IPS-15b (cell line): ENCODE results near the gene MTMR11.
A peak's percentile ranks its signal among the peaks of the same experiment; 100 is the strongest.
"Not testable (repeated sequence)": the region's sequence is repeated elsewhere in the genome, so short reads cannot be mapped to it uniquely, and the experiment has no call there.

Source experiments
- H3K27me3 ChIP-seq: one replicate; pipeline ENCODE4 v1.6.1; 2013; ENCODE audit warnings: low read length; ENCODE audit not compliant: control insufficient read depth, insufficient read depth
- H3K36me3 ChIP-seq: one replicate; pipeline ENCODE4 v1.6.1; 2013; ENCODE audit warnings: low read length; ENCODE audit not compliant: control insufficient read depth, insufficient read depth
- H3K4me1 ChIP-seq: one replicate; pipeline ENCODE4 v1.6.1; 2013; ENCODE audit warnings: mild to moderate bottlenecking, low read length; ENCODE audit not compliant: control insufficient read depth, insufficient read depth
- H3K4me3 ChIP-seq: one replicate; pipeline ENCODE4 v1.5.1; 2013; ENCODE audit warnings: low read depth, low read length
- H3K9ac ChIP-seq: one replicate; pipeline ENCODE4 v1.6.1; 2013; ENCODE audit warnings: low read depth, mild to moderate bottlenecking, low read length
- H3K9me3 ChIP-seq: one replicate; pipeline ENCODE4 v1.6.1; 2013; ENCODE audit warnings: mild to moderate bottlenecking, low read length; ENCODE audit not compliant: control insufficient read depth, insufficient read depth

MTMR11 gene

DNA sequence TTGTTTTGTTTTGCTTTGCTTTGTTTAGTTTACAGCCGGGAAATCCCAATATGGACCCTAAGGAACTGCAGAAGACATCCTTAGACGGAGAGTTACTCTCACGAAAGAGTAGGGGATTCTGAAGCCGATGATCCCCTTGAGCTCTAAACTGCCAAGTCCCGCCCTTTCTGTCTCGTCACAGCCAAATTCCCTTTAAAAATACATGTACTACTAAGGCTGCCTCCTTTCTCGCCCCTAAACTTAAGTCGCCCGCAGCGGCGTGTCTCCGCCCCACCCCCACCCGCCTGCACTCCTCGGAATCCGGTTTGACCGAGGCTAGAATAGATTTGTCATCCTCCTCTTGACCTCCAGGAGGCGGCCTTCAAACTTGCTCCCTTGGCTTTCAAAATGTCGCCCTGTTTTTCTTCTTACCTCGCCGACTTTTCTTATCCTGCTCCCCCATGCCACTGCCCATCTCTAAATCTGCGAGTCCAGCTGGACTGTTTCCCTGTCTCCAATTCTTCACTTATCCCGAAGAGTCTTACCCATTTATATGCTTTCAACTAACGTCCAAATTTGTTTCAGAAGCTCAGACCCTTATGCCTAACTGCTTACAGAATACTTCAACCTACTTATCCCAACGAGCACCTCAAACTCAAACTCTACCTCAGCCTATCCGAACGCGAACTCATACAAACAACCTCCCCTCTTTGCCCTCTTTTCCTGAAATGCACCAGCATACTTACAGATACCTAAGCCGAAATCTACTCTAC lies 48.3 kb downstream of the MTMR11 start:
- peak overlapping the region; percentile 54 for H3K4me3 ChIP-seq
- H3K36me3 ChIP-seq = no peaks in the 10 kb centered on the region
- H3K9ac ChIP-seq = peak overlapping the region; percentile 95
- no peaks in the 10 kb centered on the region for H3K27me3 ChIP-seq
- no peaks in the 10 kb centered on the region for H3K9me3 ChIP-seq
- peaks cover 8% of the 10 kb centered on the region for H3K4me1 ChIP-seq

DNA sequence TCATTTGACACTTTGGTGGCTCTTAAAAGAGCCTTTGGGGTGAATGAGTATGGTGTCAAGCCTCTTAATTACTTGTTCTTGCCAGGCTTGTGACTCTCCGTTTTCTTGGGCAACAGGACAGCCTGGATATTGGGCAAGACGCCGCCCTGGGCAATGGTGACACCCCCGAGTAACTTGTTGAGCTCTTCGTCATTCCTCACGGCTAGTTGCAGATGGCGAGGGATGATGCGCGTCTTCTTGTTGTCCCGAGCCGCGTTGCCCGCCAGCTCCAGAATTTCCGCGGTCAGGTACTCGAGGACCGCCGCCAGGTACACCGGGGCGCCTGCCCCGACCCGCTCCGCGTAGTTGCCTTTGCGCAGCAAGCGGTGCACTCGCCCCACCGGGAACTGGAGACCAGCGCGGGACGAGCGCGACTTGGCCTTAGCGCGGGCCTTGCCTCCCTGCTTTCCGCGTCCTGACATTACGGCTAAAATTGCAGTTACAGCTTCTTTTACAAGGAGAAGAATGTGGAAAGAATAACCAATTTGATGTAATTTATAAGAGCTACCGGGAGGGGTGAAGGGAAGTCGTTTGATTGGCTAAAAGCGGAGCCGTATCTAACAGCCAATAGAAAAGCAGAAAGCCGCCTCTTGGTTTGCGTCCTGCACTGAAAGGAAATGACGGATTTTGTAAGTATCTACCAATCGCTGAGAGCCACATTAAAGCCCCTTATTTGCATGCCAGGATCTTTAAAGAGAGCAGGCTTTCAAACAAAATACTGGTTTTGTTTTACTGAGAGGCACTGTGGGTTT lies 49.0 kb downstream of the MTMR11 start:
- peak overlapping the region; percentile 95 for H3K9ac ChIP-seq
- no peaks in the 10 kb centered on the region for H3K36me3 ChIP-seq
- H3K27me3 ChIP-seq = no peaks in the 10 kb centered on the region
- peaks cover 8% of the 10 kb centered on the region for H3K4me1 ChIP-seq
- H3K4me3 ChIP-seq = peak overlapping the region; percentile 69
- no peaks in the 10 kb centered on the region for H3K9me3 ChIP-seq

DNA sequence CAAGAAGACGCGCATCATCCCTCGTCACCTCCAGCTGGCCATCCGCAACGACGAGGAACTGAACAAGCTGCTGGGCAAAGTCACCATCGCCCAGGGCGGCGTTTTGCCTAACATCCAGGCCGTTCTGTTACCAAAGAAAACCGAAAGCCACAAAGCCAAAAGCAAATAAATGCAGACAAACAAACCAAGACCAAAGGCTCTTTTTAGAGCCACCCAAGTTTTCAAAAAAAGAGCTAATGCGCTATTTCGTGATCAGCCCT lies 49.6 kb downstream of the MTMR11 start:
- H3K4me1 ChIP-seq, H3K9me3 ChIP-seq, H3K27me3 ChIP-seq, H3K36me3 ChIP-seq: not testable (repeated sequence)
- Histone ChIP-seq H3K4me3 (peak overlapping the region; percentile 69), H3K9ac (peak overlapping the region; percentile 94)

DNA sequence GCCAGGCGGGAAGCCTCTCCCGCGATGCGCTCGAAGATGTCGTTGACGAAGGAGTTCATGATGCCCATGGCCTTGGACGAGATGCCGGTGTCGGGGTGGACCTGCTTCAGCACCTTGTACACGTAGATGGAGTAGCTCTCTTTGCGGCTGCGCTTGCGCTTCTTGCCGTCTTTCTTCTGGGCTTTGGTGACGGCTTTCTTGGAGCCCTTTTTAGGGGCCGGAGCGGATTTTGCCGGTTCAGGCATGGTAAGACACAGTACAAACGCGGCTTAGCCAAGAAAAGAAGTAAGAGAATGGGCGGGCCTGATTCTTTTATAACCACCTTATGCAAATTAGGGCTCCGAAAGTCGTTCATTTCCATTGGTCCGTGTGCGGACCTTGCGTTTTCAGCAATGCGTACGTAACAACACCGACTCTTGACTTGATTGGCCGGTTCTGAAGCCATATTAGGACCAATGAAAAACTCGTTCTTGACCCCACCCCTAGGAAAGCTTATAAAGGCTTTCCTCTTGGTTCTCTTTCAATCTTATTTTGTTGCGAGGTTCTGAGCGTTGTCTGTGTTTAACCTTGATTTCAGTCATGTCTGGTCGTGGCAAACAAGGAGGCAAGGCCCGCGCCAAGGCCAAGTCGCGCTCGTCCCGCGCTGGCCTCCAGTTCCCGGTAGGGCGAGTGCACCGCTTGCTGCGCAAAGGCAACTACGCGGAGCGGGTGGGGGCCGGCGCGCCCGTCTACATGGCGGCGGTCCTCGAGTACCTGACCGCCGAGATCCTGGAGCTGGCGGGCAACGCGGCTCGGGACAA lies 50.1 kb downstream of the MTMR11 start:
- Histone ChIP-seq H3K27me3 (no peaks in the 10 kb centered on the region), H3K9ac (peak overlapping the region; percentile 98), H3K4me3 (peak overlapping the region; percentile 83), H3K9me3 (no peaks in the 10 kb centered on the region), H3K36me3 (no peaks in the 10 kb centered on the region), H3K4me1 (peaks cover 8% of the 10 kb centered on the region)

DNA sequence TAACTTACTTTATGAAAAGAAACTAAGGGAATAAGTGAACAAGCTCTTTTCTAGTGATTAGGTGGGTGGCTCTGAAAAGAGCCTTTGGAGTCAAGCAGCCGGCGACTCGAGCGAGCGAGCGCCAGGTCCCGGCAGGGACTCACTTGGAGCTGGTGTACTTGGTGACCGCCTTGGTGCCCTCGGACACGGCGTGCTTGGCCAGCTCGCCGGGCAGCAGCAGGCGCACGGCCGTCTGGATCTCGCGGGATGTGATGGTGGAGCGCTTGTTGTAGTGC lies 50.6 kb downstream of the MTMR11 start:
- H3K27me3 ChIP-seq = not testable (repeated sequence)
- peak overlapping the region; percentile 83 for H3K4me3 ChIP-seq
- peak overlapping the region; percentile 98 for H3K9ac ChIP-seq

DNA sequence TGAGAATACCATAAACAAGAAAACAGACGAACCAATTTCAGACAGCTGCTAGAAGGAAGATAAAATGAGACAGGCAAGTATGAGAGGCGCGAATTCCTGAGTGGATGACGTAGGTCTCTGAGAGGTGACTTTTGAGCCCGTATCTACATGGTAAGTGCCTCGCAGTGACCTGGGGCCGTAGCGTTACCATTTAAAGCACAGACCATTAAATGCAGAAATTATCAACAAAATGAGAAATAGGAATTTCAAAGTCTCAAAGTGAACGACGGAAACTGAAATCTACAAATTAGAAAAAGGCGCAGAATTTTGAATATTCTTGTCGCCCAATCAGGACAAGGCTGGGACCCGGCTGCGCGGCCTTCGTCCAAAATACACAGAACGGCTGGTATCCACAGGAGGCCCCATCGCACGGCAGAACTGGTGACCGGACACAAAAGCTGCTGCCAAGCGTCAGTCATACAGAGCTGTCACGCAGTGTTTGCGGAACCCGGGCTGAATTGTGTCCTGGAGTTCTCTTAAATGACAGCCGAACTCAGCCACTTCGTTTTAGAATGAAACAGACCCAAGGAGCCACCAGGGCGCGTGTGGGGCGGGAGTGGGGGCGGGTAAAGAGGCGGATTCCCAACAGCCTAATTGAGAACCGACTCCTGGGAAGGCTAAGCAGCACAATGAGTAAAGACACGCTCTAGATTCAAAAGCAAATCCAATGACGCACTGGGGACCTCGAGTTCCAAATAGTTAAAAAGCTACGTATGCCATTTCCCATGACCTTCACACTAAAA lies 51.1 kb downstream of the MTMR11 start:
- Histone ChIP-seq H3K36me3 (no peaks in the 10 kb centered on the region), H3K27me3 (no peaks in the 10 kb centered on the region), H3K9ac (peak overlapping the region; percentile 98), H3K4me3 (peak overlapping the region; percentile 83), H3K4me1 (peaks cover 8% of the 10 kb centered on the region), H3K9me3 (no peaks in the 10 kb centered on the region)

More for the DNA sequence above, 50.6 kb downstream of the MTMR11 start:
- H3K36me3 ChIP-seq, H3K4me1 ChIP-seq, H3K9me3 ChIP-seq: not testable (repeated sequence)

DNA sequence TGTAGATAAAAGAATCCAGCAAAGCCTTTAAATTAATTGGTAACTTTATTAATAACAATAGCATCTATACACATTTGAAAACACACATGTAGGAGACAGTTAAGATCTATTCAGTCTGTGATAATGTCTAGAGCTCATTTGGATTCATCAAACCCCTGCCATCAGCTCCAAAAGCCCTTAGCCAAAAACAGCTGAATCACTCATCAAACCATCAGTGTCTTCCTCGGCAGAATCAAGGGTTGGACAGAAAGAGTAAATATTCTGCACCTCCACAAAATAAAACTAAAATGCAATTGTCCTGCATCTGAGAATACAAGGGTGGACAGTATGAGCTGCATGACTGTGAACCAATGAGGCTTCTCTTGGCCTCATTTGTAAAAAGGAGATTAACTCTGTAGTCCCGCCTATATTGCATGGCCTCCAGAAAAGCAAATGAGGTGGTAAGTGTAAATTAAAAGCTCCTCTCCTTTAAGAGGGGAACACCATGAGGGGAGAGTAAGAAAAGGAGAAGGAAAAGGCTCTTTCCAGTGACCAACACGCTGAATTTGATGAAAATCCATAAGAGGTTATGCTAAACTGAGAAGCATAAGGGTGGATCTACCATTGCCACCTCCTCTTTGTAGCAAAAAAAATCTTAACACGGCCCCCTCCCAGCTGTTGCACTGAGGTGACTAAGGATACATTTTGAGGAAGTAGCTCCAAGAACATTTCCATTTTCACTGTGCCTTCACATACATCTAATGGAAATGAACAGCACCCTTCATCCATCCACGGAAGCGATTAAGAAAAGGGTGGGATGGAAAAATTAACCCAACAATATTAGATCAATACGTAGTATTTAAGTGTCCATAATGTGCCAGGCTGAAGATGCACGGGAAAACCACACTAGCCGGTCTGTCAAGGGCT lies 52.0 kb downstream of the MTMR11 start:
- Histone ChIP-seq H3K4me3 (peak overlapping the region; percentile 83), H3K9ac (no peak overlapping the region), H3K9me3 (no peaks in the 10 kb centered on the region), H3K36me3 (no peaks in the 10 kb centered on the region), H3K27me3 (no peaks in the 10 kb centered on the region), H3K4me1 (peaks cover 8% of the 10 kb centered on the region)

DNA sequence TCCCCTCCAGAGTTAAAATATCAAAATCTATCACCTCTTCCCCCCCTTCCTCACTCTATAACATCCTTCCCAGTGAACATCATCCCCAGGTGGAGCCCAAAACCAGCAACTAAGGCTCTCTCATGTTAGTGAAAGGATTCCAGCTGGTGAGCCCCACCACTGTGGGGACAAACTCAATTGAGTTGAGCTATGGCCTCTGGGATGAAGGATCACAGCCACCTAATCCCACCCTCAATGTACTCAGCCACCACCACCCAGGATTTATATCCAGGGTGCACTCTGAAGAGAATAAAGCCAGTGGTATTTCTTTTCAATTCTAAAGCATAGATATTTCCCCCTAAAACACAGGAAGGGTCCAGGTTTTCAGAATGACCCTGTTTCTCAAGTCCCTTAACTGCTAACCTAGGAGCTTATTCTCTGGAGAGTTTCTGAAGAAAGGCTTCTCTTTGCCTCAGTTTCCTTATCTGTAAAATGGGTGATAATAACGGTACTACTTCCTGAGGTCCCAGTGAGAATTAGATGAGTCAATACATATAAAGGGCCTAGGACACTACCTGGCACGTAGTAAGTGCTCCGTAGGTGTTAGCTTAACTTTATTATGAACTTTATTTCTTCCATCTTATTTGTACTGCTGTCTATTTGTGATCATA lies 53.0 kb downstream of the MTMR11 start:
- peaks cover 5% of the 10 kb centered on the region for H3K4me1 ChIP-seq
- no peaks in the 10 kb centered on the region for H3K9me3 ChIP-seq
- H3K36me3 ChIP-seq = no peaks in the 10 kb centered on the region
- no peak overlapping the region for H3K9ac ChIP-seq
- H3K27me3 ChIP-seq = no peaks in the 10 kb centered on the region
- no peak overlapping the region for H3K4me3 ChIP-seq

DNA sequence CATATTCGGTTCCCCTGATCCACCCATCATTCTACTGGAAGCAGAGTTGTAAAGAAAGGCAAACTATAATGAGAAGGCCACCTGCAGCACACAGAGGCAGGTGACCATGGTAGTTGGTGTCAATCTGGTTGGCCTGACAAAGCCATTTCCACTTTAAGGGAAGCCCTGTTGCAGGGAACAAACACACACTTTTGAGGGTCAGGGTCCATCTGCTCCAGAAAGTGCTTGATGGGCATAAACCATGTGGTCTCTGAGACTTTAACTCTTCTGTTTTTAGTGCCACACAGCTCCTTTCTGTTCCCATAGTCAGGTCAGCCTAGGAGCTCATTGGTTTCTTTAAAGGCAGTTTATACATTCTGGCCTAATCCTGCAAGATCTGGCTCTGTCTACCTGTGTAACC lies 54.8 kb downstream of the MTMR11 start:
- H3K36me3 ChIP-seq = no peaks in the 10 kb centered on the region
- no peak overlapping the region for H3K9ac ChIP-seq
- peaks cover 5% of the 10 kb centered on the region for H3K4me1 ChIP-seq
- H3K4me3 ChIP-seq = no peak overlapping the region
- H3K27me3 ChIP-seq = no peaks in the 10 kb centered on the region
- H3K9me3 ChIP-seq = no peaks in the 10 kb centered on the region

DNA sequence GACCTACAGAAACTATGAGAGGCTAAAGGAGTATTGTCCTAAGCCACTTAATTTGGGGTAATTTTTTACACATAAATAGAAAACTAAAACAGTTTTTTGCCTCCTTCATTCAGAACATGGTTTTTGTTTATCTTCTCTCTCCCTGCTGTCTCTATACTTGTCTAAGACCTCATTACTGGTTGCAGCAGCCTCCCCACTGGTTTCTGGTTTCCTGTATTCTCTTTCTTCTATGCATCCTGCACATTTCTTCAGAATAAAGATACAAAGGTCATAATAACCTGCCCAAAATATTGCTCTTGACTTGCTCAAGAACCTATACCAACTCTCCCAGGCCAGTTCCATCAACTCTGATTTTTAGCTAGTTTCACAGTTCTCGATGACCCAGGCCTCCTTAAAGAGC lies 57.1 kb downstream of the MTMR11 start:
- H3K9ac ChIP-seq = no peak overlapping the region
- H3K4me3 ChIP-seq = no peak overlapping the region

More for the DNA sequence above, 57.1 kb downstream of the MTMR11 start:
- no peaks in the 10 kb centered on the region for H3K9me3 ChIP-seq
- no peaks in the 10 kb centered on the region for H3K27me3 ChIP-seq
- peaks cover 3% of the 10 kb centered on the region for H3K4me1 ChIP-seq
- H3K36me3 ChIP-seq = no peaks in the 10 kb centered on the region
